HepG2 (cell line): ENCODE data around the gene GDA. TPM values are rescaled to one million over a fixed set of nuclear protein-coding genes. Genes with fewer than 3 reads are reported as not detected.

Experiments
- ATAC-seq: fragments of 200-7000 bp; cut with Tn5 transposase; 3 replicates; pipeline ENCODE4 v1.9.1; 2020; ENCODE audit warnings: mild to moderate bottlenecking, moderate library complexity
- BruUV-seq: library from RNA; stranded (reverse); fragments of 400-500 nt; replicated peaks from 2 replicates; lab custom pipeline; 2021; lab: Mats Ljungman, UMichigan
- CTCF ChIA-PET: fragments of 300-600 bp; formaldehyde crosslinking; extraction: SDS; loops from one replicate; lab custom pipeline; 2021; ENCODE audit warnings: low total read pairs, inconsistent platforms, low intra/inter-chr PET ratio; lab: Yijun Ruan, JAX
- POLR2A ChIA-PET: fragments of 350-600 bp; sonication (Branson Sonifier 250); formaldehyde crosslinking; loops from one replicate; lab custom pipeline; 2020; ENCODE audit warnings: antibody characterized with exemption, inconsistent platforms; lab: Yijun Ruan, JAX
- DNase-seq: peaks from one replicate; pipeline ENCODE4 v3.0.0-alpha.2; 2015; ENCODE audit warnings: low spot score
- FAIRE-seq: peaks from 3 replicates; lab custom pipeline; 2011; peaks lifted over from hg19 to GRCh38; lab: Jason Lieb, UNC
- H2AFZ ChIP-seq: one replicate; pipeline ENCODE4 v1.6.1; 2011; ENCODE audit warnings: low read length, inconsistent platforms
- H3K27ac ChIP-seq: fragments of 300-600 bp; 3 replicates; pipeline ENCODE4 v1.8.0; 2011; ENCODE audit warnings: mixed run types, mild to moderate bottlenecking, mixed read lengths, low read length, inconsistent platforms; ENCODE audit not compliant: insufficient read depth; ENCODE audit errors: extremely low read length
- H3K27me3 ChIP-seq, 2 experiments: fragments of 200-600 bp in 1 of 2; 2 replicates in 1 of 2; 3 replicates in 1 of 2; pipeline versions ENCODE4 v1.6.0 to v1.8.0; 2011; ENCODE audit warnings: low read length in 2 of 2, mild to moderate bottlenecking in 2 of 2, moderate library complexity in 2 of 2, inconsistent platforms in 1 of 2; ENCODE audit not compliant: insufficient read depth in 2 of 2, control insufficient read depth in 1 of 2
- H3K36me3 ChIP-seq, 2 experiments: fragments of 200-600 bp in 1 of 2; replicated peaks in 1 of 2; 2 replicates in 1 of 2; 3 replicates in 1 of 2; pipeline versions ENCODE4 v1.5.1 to v1.8.0; 2011; ENCODE audit warnings: low read length in 2 of 2, inconsistent platforms in 1 of 2; ENCODE audit not compliant: insufficient read depth in 2 of 2, control insufficient read depth in 1 of 2
- H3K4me1 ChIP-seq: 2 replicates; pipeline ENCODE4 v1.5.1; 2012; ENCODE audit warnings: low read length, inconsistent platforms; ENCODE audit not compliant: insufficient read depth
- H3K4me2 ChIP-seq: 2 replicates; pipeline ENCODE4 v1.6.0; 2011; ENCODE audit warnings: low read depth, low read length, inconsistent platforms
- H3K4me3 ChIP-seq, 3 experiments: fragments of 200-600 bp in 1 of 3; sonication (generic), shearing (Covaris generic) in 1 of 3; replicated peaks in 1 of 3; 2 replicates each; pipeline ENCODE4 v1.5.1; 2011 to 2016; ENCODE audit warnings: low read length in 3 of 3, inconsistent platforms in 2 of 3, low read depth in 2 of 3, mild to moderate bottlenecking in 2 of 3, control low read depth in 1 of 3, mixed read lengths in 1 of 3; ENCODE audit not compliant: insufficient read depth in 1 of 3
- H3K79me2 ChIP-seq: one replicate; pipeline ENCODE4 v1.6.1; 2011; ENCODE audit warnings: low read length, inconsistent platforms; ENCODE audit not compliant: insufficient read depth
- H3K9ac ChIP-seq: 2 replicates; pipeline ENCODE4 v1.6.0; 2011; ENCODE audit warnings: mild to moderate bottlenecking, low read depth, low read length, inconsistent platforms; ENCODE audit not compliant: insufficient read depth
- H3K9me3 ChIP-seq: 2 replicates; pipeline ENCODE4 v1.5.1; 2012; ENCODE audit warnings: mild to moderate bottlenecking, low read length
- H4K20me1 ChIP-seq: 2 replicates; pipeline ENCODE4 v1.6.0; 2011; ENCODE audit warnings: inconsistent platforms, mild to moderate bottlenecking, low read length, moderate library complexity; ENCODE audit not compliant: insufficient read depth
- ATF7 ChIP-seq, 2 experiments: fragments of 450-650 bp in 1 of 2; sonication (generic) in 1 of 2; formaldehyde crosslinking in 1 of 2; IDR thresholded peaks; 2 replicates each; pipeline versions ENCODE4 v1.4.0 to v1.6.1; 2016 to 2020; ENCODE audit warnings: antibody characterized with exemption in 1 of 2, mild to moderate bottlenecking in 1 of 2, missing genetic modification reagents in 1 of 2
- HNF4A ChIP-seq: sonication (generic); formaldehyde crosslinking; IDR thresholded peaks from 2 replicates; pipeline ENCODE4 v1.4.0; 2020; ENCODE audit warnings: missing genetic modification reagents
- KLF11 ChIP-seq: IDR thresholded peaks from 2 replicates; pipeline ENCODE4 v1.6.1; 2016; ENCODE audit warnings: missing compliant biosample characterization
- REPIN1 ChIP-seq: sonication (generic); formaldehyde crosslinking; IDR thresholded peaks from 2 replicates; pipeline ENCODE4 v1.8.0; 2022; ENCODE audit warnings: missing genetic modification reagents, low read depth, mild to moderate bottlenecking, borderline replicate concordance
- SIN3B ChIP-seq: fragments of 150-350 bp; IDR thresholded peaks from 2 replicates; pipeline ENCODE4 v1.6.1; 2014; ENCODE audit warnings: low read length
- TBX2 ChIP-seq: sonication (generic); formaldehyde crosslinking; IDR thresholded peaks from 2 replicates; pipeline ENCODE4 v1.5.0; 2020; ENCODE audit warnings: missing genetic modification reagents, mild to moderate bottlenecking, borderline replicate concordance
- THYN1 ChIP-seq: sonication (generic); formaldehyde crosslinking; IDR thresholded peaks from 2 replicates; pipeline ENCODE4 v1.8.1; 2023; ENCODE audit warnings: low read depth, mild to moderate bottlenecking, moderate library complexity, missing genetic modification reagents, borderline replicate concordance
- ZNF292 ChIP-seq: sonication (generic); formaldehyde crosslinking; IDR thresholded peaks from 2 replicates; pipeline ENCODE4 v1.8.1; 2022; ENCODE audit warnings: mild to moderate bottlenecking, low read depth, missing genetic modification reagents, borderline replicate concordance
- ZNF331 ChIP-seq: sonication (generic); formaldehyde crosslinking; IDR thresholded peaks from 2 replicates; pipeline ENCODE4 v1.4.0; 2020; ENCODE audit warnings: missing genetic modification reagents
- ZNF335 ChIP-seq: sonication (generic); formaldehyde crosslinking; IDR thresholded peaks from 2 replicates; pipeline ENCODE4 v1.4.0; 2020; ENCODE audit warnings: missing genetic modification reagents
- ZNF629 ChIP-seq: sonication (generic); formaldehyde crosslinking; conservative IDR thresholded peaks from 2 replicates; pipeline ENCODE4 v1.5.0; 2020; ENCODE audit warnings: missing genetic modification reagents
- ZNF691 ChIP-seq: sonication (generic); formaldehyde crosslinking; IDR thresholded peaks from 2 replicates; pipeline ENCODE4 v1.4.0; 2020; ENCODE audit warnings: missing genetic modification reagents, low read depth, mild to moderate bottlenecking, borderline replicate concordance
- ZNF781 ChIP-seq: sonication (generic); formaldehyde crosslinking; IDR thresholded peaks from 2 replicates; pipeline ENCODE4 v1.5.1; 2020; ENCODE audit warnings: borderline replicate concordance, mild to moderate bottlenecking, missing genetic modification reagents; ENCODE audit errors: not compliant biosample characterization
- ZNF790 ChIP-seq: sonication (generic); formaldehyde crosslinking; IDR thresholded peaks from 2 replicates; pipeline ENCODE4 v1.8.0; 2022; ENCODE audit warnings: missing genetic modification reagents, mild to moderate bottlenecking, borderline replicate concordance
- WGBS: methylation state at CpG from one replicate; pipeline ENCODE4 v1.1.6; 2017; ENCODE audit warnings: low lambda C conversion rate; 5-methylcytosine and 5-hydroxymethylcytosine counted together
- in situ Hi-C: cut with HindIII; loops from 2 replicates; pipeline ENCODE4 v1.10.0; 2017; ENCODE audit warnings: low pct_unique_long_range_greater_than_20kb; ENCODE audit not compliant: extremely low pct_ligation_motif_present
- intact Hi-C: fragments of 100-400 bp; cut with micrococcal nuclease; formaldehyde crosslinking; loops from one replicate; pipeline ENCODE4 v1.10.0; 2022; ENCODE audit not compliant: unreplicated experiment
- polyA plus RNA-seq, 8 experiments: library from polyadenylated mRNA; depleted of rRNA in 3 of 8; stranded (reverse) in 7 of 8; unstranded in 1 of 8; fragments of >200 nt; fragmentation: Illumina TruSeq in 4 of 8; extraction: Trizol in 4 of 8; gene quantifications; 2 replicates each; pipeline versions ENCODE4 v1.2.1 to v1.2.3, GENCODE V29; 2011 to 2016; ENCODE audit warnings: low read depth in 4 of 8, missing spikeins in 1 of 8, mixed read lengths in 1 of 8; ENCODE audit not compliant: insufficient read depth in 1 of 8
- total RNA-seq, 5 experiments: library from RNA; depleted of rRNA; stranded (reverse); fragments of >200 nt; fragmentation: Illumina TruSeq; extraction: Trizol; gene quantifications; 2 replicates each; pipeline ENCODE4 v1.2.3, GENCODE V29; 2016; ENCODE audit warnings: low read depth in 1 of 5

Gene GDA
- total and polyA plus RNA-seq, 2 of the 13 experiments (the other 11 are each of a cell fraction or from before 2014, with no cell fraction given): 0.15 to 0.99 TPM

GRCh38 chr9:72102520-72102919 is 46.7 kb upstream of the GDA start:
- no peak overlapping the region for H3K27ac ChIP-seq
- no peak overlapping the region for H3K4me3 ChIP-seq
- no peak overlapping the region for H3K4me2 ChIP-seq
- no peaks in the 10 kb centered on the region for H3K36me3 ChIP-seq
- FAIRE-seq (no peak), DNase-seq (no peak), ATAC-seq (no peak)
- TF ChIP-seq KLF11 (no peak), ZNF331 (peak; percentile 100)
- H3K79me2 ChIP-seq: no peaks in the 10 kb centered on the region
- ChIA-PET POLR2A (no interaction called here), CTCF (no interaction called here)
- BruUV-seq: no TSS peak
- in situ Hi-C loops: no loop called here
- H3K9me3 ChIP-seq: peaks cover 5% of the 10 kb centered on the region; the same call in 1 of the 2 replicates
- 0% methylated on average over 2 of the region's 2 CpGs for WGBS
- H3K4me1 ChIP-seq: no peaks in the 10 kb centered on the region
- no peaks in the 10 kb centered on the region for H4K20me1 ChIP-seq
- no peak overlapping the region for H3K9ac ChIP-seq
- no peaks in the 10 kb centered on the region for H3K27me3 ChIP-seq
- H2AFZ ChIP-seq: no peak overlapping the region
- intact Hi-C loops: no loop called here

- BruUV-seq: no TSS peak
- WGBS: 50% methylated on average over 2 of the region's 2 CpGs
- Histone ChIP-seq H3K79me2 (no peaks in the 10 kb centered on the region), H3K36me3 (no peaks in the 10 kb centered on the region), H3K27ac (no peak overlapping the region), H4K20me1 (no peaks in the 10 kb centered on the region), H3K4me1 (no peaks in the 10 kb centered on the region), H3K4me2 (no peak overlapping the region), H3K9me3 (no peaks in the 10 kb centered on the region), H3K9ac (no peak overlapping the region), H2AFZ (no peak overlapping the region), H3K4me3 (no peak overlapping the region), H3K27me3 (no peaks in the 10 kb centered on the region)
- CTCF ChIA-PET: no interaction called here
- DNase-seq (no peak), ATAC-seq (no peak), FAIRE-seq (no peak)
- POLR2A ChIA-PET: no interaction called here
- intact Hi-C loops: no loop called here
- in situ Hi-C loops: no loop called here
- TF ChIP-seq ZNF629 (CRISPR knock-in tag): no peak
- TF ChIP-seq SIN3B: no peak
- no peak for TF ChIP-seq ZNF292 (CRISPR knock-in tag)
- TF ChIP-seq ZNF335 (CRISPR knock-in tag): no peak
- no peak for TF ChIP-seq ZNF790
- TF ChIP-seq ZNF691 (CRISPR knock-in tag): no peak
- no peak for TF ChIP-seq REPIN1
- no peak for TF ChIP-seq HNF4A (CRISPR knock-in tag)
- no peak for TF ChIP-seq ZNF781 (CRISPR knock-in tag)
- no peak for TF ChIP-seq TBX2
- TF ChIP-seq THYN1 (CRISPR knock-in tag): no peak
- TF ChIP-seq ATF7 (IDR thresholded peaks at IDR 0.05): no peak
- no peak for TF ChIP-seq ATF7 (CRISPR knock-in tag; IDR thresholded peaks at IDR 0.05)
Observed at GRCh38 chr9:72113056-72113455, 36.2 kb upstream of the GDA start.
